GM19351 (cell line): ENCODE data around the gene WNT16.
"Not testable (repeated sequence)": the region's sequence is repeated elsewhere in the genome, so short reads cannot be mapped to it uniquely, and the experiment has no call there.

ENCODE experiments used
- ATAC-seq: cut with Tn5 transposase; IDR thresholded peaks from one replicate; pipeline ENCODE4 v1.9.1; 2021; ENCODE audit warnings: mild to moderate bottlenecking, moderate library complexity; ENCODE audit not compliant: unreplicated experiment

Gene WNT16

DNA sequence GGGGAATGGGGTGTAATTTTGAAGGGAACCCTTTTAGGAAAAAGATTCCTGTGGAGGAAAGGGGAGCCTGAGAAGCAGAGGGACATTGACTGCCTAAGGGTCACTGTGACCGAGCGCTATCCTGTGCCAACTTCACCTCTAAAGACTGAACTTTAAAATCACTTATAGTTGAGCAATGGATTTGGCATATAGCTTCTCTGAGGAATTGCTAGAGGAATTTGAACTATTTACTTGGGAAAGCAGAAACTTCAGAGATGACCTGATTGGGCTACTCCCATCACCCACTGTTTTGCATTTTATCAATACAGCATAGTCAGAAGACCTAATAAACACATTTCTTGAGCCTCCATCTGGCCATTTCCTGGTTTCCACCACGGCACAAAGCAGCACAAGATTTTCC is 23.7 kb upstream of the WNT16 start:
- ATAC-seq, result no peak

DNA sequence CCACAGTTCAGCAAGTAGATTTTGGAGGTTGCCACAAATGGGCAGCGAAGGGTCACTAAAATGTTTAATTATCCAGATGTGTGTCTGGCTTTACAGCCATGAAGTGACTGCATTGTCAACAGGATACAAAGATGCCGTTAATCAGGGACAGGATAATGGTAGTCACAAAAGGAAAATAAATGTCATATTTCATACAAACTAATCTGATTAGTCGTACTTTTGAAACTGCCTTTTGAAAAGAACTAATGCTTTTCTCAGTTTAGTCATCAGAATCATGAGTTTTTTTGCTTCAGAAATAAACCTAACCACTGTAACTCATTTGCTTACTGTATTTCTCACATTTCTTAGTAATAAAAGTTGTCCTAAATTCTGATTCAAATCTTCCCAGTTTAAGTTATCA is 22.2 kb upstream of the WNT16 start:
- peak; percentile 19 for ATAC-seq

GRCh38 chr7:121307021-121307574 is 21.7 kb upstream of the WNT16 start:
- no peak for ATAC-seq

DNA sequence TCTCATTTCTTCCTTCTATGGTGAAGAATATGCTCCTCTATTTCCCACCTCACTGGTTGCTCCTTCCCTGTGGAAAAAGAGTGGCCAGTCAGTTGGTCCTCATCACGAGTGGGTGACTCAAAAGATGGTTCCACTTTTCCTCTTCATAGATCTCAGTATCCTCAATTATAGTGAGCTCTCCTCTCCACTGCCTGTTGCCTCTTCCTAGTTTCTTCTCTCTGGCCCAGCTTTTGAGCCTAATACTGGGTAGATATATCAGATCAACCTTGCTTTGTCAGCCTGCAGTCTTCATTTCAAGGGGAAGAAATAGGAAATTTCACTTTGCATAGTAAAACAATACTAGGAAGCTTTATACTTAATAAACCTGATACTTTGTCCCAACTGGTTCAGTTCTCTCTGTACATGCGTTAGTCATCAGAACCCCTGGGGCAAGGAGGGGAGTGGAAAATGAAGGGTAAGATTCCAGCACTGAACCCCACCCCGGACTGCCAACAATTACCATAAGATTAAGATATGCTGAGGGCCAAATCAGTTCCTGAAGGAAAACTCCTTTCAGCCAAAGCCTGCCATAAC is 15.5 kb upstream of the WNT16 start:
- ATAC-seq, result no peak

DNA sequence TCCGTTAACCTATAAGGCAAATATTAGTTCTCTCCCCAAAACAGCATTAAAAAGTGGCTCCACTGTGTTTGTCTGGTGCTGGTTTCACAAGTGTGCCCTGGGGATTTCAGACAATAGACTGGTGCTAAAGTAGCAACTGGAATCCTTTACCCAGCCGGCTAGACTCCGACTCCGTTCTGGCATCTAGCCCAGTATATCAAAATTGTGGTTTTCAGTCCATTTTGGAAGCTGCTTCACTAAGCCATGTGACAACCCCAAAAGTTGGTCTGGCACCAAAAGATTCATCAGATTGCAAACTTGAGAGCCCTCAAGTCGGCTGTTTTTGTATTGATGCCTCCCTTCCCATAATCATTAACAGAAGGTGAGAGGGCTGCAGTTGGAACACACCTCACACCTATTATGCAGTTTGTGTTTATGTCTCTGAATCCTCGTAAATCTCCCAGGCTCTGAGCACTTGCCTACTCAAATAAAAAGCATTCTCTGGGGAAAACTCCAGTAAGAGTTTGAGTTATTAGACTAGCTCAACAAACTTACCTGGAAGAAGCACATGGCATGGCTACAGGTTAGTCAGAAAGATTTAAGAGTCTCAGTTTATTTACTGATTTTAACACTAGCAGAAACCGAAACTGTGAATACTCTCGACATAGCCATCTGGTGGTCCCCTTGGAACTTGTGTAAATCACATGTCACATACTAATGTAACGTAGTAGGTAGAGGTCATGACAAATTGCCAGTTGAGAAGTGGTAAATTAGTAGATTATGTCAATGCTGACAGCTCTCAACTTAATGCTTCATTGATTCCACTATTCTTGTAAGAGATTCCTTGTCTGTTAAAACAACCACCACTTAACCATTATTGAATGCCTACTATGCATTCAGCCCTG is 14.8 kb upstream of the WNT16 start:
- ATAC-seq, result peak; percentile 96

DNA sequence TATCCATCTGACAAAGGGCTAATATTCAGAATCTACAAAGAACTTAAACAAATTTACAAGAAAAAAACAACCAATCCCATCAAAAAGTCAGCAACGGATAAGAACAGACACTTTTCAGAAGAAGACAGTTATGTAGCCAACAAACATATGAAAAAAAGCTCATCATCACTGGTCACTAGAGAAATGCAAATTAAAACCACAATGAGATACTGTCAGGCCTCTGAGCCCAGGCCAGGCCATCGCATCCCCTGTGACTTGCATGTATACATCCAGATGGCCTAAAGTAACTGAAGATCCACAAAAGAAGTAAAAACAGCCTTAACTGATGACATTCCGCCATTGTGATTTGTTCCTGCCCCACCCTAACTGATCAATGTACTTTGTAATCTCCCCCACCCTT is 13.6 kb upstream of the WNT16 start:
- ATAC-seq, result not testable (repeated sequence)

DNA sequence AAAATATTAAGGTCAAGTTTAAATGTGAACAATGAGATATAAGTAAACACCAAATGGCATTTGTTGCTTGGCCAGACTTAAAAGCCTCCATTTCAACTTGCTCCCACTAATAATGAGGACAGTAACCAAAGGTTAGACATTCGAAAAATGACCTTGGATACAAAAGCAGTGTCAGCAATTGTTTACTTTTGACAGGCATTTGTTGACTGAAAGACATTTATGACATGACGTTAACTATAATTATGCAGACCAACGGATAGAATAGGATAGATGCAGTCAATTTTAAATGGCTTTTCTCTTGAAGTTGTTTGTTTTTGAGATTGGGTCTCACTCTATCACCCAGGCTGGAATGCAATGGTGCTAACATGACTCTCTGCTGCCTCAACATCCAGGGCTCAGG is 6.3 kb upstream of the WNT16 start:
- no peak for ATAC-seq

DNA sequence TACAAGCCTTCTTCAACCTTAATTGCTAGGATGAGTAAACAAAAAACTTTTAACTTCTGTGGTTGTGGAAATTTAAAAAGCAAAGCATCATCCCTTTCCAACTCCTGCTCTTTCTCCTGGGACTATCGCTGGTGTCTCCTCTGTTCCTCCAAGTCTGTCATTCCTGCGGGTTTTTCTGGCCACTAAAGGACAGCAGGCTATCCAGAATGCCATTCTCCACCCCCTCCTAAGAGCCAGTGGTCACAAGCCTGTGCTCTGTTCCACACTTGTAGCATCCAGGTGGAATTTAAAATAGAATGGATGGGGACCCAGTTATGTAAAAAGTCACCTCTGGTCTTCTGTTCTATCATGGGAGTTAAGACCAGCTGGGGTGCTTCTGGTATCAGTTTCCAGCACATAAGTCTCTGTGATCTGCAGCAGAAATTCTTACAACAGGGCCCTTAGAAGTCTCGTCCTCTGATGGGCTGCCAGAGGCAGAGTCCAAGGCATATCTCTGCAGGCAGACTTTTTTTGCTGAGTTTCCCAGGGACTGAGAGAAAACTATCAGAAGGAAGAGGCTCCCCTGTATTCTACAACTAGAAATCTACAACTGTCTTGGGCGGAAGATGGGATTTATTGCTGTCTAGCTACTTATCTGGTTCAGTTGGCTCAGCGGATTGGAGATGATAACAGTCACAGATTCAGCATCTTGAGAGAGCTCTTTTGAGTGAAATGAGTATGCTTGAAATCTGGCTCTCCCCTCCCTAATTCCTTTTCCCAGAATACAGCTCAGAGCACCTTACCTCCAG is 5.1 kb upstream of the WNT16 start:
- no peak for ATAC-seq

DNA sequence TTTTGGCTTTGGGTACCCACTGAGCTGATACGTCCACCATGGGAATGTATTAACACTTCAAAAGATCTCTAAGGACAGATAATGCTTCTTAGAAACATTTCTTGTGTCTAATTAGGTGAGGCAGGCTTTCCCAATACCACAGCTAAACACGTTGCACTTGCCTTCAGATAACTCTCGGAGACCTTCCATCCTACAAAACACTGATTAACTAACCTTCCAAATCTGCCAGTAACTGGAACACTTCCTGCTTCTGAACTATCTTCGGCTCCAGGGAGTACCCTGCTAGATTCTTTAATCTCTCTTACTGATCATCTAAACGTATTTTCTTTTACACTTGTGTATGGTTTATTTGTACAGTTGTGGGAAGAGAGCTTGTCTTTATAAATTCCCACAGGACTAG is 1.1 kb upstream of the WNT16 start:
- ATAC-seq, result no peak

DNA sequence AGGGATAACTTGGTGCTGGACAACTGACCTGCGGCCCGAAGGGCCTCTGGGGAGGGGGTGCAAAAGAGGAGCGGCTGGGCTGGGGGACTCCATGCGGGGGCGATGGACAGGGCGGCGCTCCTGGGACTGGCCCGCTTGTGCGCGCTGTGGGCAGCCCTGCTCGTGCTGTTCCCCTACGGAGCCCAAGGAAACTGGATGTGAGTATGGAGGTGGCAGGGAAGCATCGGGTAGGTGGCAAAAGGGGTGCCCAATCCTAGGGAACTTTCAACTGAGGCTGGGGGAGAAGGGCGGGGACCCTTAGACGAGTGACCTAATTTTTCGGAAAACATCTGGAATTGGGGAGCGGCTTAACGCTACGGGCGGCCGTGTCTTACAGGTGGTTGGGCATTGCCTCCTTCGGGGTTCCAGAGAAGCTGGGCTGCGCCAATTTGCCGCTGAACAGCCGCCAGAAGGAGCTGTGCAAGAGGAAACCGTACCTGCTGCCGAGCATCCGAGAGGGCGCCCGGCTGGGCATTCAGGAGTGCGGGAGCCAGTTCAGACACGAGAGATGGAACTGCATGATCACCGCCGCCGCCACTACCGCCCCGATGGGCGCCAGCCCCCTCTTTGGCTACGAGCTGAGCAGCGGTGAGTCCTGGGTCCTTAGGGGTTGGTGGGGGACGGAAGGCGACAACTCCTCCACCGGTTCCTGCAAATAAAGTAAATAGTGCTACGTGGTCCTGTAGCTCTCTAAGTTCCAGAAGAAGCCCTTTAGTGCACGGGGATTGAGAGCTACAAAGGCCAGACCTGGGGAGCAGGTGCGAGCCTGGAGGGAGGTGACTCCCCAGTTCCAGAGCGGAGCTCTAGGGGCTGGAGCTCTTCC is 622 bp downstream of the WNT16 start:
- ATAC-seq, result peak; percentile 61

DNA sequence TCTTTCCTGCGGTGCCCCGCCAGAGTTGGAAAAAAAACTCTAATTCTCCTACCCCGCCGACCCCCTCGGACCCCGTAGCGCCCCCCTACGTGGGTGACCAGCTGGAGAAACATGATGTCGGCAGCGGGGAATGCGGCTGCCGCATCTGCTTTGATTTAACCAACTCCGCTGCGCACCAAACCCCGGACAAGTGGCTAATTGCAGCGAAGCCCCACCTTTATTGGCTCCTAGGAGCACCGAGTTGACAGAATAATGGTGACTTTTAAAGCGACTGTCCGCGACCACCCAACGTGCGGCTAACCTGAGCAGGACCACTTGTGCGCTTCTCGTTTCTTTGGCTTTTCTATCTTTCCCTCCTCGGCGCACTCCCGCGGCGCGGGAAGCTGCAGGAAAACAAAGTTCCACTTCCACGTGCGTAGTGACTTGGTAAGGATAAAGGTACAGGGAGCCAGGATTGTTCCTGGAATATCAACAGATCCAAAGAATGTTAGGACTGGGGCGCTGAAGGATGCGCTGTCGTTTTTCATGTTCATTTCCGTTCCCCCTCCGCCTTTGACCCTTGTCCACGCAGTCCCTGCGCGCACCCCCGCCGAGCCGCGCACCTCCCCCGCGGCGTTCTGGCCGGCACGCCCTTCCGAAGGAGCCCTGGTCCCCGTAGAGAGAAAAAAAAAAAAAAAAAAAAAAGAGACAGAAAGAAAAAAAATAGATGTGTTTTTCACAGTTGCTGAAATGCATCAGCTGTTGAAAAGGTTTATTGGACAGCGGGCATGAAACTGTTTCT is 1.4 kb downstream of the WNT16 start:
- ATAC-seq, result peak; percentile 35

DNA sequence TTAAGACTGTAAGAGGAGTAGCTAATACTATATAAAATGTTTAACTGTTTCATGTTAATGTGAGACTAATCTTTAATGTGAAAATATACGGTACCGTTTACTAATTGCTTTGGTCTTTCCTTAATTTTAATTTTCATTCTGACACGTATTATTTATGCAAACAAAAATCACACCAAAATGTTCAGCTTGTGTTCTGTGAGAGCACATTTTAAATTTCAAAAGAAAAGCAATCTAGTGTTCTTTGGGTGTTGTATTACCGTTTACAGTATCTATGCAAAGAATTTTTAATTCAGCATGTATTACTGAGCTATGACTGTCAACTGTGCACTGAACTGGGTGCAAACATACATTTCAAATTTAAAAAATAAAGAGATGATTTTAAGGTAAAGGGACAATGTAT is 2.2 kb downstream of the WNT16 start:
- ATAC-seq, result no peak

GRCh38 chr7:121331574-121331973 is 2.8 kb downstream of the WNT16 start:
- ATAC-seq, result no peak

- no peak for ATAC-seq
Measured at GRCh38 chr7:121334376-121334775, 5.6 kb downstream of the WNT16 start.

GRCh38 chr7:121334875-121335648 is 6.3 kb downstream of the WNT16 start:
- ATAC-seq, result no peak

GRCh38 chr7:121336579-121336978 is 7.8 kb downstream of the WNT16 start:
- ATAC-seq, result no peak

DNA sequence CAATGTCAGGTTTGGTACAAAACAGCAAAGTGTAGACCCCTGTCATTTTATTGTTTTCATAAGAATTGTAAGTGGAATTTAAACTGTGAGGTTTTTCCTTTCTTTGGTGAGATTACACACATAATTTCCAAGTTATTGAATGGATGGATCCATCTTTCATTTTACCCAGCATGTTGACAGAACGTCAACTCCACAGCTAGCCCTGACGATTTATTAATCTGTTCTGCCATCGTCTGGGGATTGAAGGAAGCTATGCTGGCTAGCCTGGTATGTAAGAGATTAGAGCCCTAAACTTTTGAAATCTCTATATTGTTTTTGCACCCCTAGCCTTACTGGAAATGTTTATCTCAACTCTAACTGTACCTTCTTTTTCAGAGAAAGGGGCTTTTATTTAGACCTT is 8.6 kb downstream of the WNT16 start:
- ATAC-seq, result peak; percentile 57

- ATAC-seq, result no peak
Measured at GRCh38 chr7:121339082-121339481, 10.3 kb downstream of the WNT16 start.

DNA sequence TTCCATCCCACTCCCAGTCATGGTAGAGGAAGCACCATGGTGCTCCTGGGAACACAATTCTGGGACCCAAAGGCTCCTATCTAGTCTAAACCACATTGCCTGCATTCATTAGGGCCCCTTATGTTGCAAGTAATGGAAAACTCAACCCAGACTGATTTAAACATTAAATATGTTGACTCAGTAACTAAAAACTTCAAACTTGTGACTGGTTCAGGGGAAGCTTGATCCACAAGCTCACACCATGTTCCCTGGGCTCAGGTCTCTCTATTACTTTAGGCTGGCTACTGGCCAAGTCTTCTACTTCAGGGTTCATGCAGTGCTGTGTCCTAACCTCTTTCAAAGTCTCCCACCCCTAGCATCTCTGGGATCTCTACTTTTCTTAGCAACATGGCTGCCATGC is 13.1 kb downstream of the WNT16 start:
- no peak for ATAC-seq
